Measurements from ENCODE around the gene MT1H.

GRCh38 chr16:56653218-56653617 is 16.4 kb upstream of the MT1H start:
- TF ChIP-seq, protein P1, sequence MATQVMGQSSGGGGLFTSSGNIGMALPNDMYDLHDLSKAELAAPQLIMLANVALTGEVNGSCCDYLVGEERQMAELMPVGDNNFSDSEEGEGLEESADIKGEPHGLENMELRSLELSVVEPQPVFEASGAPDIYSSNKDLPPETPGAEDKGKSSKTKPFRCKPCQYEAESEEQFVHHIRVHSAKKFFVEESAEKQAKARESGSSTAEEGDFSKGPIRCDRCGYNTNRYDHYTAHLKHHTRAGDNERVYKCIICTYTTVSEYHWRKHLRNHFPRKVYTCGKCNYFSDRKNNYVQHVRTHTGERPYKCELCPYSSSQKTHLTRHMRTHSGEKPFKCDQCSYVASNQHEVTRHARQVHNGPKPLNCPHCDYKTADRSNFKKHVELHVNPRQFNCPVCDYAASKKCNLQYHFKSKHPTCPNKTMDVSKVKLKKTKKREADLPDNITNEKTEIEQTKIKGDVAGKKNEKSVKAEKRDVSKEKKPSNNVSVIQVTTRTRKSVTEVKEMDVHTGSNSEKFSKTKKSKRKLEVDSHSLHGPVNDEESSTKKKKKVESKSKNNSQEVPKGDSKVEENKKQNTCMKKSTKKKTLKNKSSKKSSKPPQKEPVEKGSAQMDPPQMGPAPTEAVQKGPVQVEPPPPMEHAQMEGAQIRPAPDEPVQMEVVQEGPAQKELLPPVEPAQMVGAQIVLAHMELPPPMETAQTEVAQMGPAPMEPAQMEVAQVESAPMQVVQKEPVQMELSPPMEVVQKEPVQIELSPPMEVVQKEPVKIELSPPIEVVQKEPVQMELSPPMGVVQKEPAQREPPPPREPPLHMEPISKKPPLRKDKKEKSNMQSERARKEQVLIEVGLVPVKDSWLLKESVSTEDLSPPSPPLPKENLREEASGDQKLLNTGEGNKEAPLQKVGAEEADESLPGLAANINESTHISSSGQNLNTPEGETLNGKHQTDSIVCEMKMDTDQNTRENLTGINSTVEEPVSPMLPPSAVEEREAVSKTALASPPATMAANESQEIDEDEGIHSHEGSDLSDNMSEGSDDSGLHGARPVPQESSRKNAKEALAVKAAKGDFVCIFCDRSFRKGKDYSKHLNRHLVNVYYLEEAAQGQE (IDR thresholded peaks at IDR 0.05; ENCODE audit: insufficient read depth in 1 of 2, low read depth in 2 of 2, low read length in 2 of 2), result no peak
- TF ChIP-seq SIN3A (IDR thresholded peaks at IDR 0.05; ENCODE audit: borderline replicate concordance, insufficient read depth, low read length), result no peak
- no peak for TF ChIP-seq TAF1 (IDR thresholded peaks at IDR 0.05; ENCODE audit: borderline replicate concordance, insufficient read depth, low read length)
- no peak for TF ChIP-seq POLR2AphosphoS5 (IDR thresholded peaks at IDR 0.05; ENCODE audit: low read depth, low read length)
- TF ChIP-seq FOXP2 (optimal IDR thresholded peaks at IDR 0.05; ENCODE audit: borderline replicate concordance, extremely low read depth, extremely low read length, insufficient read depth), result no peak

All from PFSK-1 (cell line).